Activated CD4-positive, alpha-beta T cell treated with anti-CD3 and anti-CD28 coated beads for 24 hours (primary cell): ENCODE measurements around the gene ZBTB39.
A peak's percentile ranks its signal among the peaks of the same experiment; 100 is the strongest.
"Not testable (repeated sequence)": the region's sequence is repeated elsewhere in the genome, so short reads cannot be mapped to it uniquely, and the experiment has no call there.

Experiments used
- DNase-seq, 2 donors: peaks; one replicate each; pipeline ENCODE4 v3.0.0-alpha.2; 2020; ENCODE audit warnings: low read depth in 2 of 2

The ZBTB39 gene

DNA sequence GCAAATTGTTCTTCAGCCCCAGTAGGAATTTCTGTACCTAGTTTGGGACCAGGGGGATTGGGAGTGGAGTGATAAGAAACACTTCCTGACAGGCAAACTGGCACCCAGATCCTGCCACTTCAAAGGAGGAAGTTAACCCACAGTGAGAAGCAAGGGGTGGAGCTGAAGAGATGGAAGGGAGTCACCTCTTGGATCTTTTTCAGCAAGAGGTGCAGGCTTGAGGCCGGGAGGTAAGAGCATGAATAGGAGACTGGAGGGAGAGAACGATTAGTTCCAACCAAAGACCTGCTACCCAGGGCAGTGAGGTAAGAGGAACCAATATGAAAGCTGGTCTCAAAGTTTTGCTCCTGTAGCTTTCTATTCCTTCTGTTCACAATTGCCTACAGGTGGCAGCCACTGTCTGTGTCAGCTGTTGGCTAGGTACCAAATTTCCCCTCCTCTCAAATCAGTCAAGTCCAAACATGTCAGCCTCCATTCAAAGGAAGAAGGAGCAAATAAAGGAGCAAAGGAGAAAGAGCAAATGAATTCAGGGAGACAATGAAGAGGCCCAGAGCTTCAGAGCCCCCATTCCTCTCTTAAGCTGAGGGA is 24.9 kb upstream of the ZBTB39 start:
- no peak for DNase-seq

DNA sequence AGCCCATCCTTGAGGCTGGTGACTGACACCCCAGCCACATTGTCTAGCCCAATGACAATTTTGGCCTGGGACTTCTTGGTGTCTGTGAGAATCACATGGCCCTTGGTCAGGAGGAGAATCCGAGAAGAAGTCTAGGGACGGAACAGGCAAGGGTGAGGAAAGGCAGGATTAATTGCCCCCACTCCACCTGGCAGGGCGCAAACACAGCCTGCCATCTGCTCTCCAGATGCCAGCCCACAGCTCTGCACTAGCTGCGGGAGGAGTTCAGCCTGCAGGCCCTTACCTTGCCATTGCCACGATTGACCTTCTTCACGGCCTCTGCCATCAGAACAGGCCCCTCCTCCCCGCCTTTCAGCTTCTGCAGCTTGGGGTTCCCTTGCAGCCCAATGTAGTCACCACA is 23.1 kb upstream of the ZBTB39 start:
- no peak for DNase-seq

DNA sequence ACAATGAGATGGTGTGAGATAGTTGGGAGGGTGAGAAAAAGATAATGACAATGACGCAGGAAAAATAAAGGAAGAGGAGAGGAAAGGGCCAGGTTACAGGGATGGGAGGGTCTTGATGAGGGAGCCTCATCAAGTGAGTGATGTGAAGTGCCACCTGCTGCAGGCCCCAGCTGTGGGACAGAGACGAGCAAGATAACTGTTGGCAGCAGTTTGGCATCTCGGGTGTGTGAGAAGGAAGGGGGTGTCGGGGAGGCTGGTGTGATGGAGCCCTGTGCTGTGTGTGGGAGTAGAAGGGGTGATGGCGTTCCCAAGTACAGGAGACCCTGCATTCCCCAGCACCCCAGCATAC is 21.4 kb upstream of the ZBTB39 start:
- no peak for DNase-seq

DNA sequence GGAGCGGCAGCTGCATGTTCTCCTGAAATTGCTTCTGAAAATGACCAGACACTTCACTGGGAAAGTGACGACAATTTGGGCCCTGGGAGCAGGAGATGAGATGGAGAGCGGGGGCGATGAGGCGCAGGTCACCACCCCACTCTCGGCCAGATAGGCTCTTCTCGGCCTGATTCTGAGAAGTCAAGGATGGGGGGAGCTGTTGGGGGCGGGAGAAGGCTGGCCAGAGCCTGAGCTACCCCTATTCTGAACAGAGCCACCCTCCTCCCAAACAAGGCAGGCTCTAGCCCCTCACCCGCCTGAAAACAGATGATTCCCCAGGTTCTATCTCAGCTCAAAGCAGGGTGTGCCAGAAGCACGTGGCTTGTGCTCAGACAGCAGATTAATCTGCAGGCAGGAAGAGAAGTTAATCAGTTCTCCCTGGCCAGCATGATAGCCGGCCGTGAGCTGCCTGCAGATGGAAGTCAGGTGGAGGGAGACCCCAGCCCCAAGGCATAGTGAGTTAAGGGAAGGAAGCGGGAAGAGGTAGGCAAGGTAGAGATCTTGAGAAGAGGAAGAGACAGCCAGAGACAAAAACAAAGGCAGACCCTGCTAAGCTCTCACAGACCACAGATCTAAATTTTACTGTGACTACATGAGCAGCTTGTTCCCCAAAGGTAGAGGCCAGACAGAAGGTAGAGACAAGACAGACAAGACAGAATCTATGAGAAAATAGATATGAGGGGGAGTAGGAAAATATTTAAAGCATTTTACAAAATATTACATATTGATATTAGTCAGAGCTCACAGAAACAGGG is 20.9 kb upstream of the ZBTB39 start:
- no peak for DNase-seq

DNA sequence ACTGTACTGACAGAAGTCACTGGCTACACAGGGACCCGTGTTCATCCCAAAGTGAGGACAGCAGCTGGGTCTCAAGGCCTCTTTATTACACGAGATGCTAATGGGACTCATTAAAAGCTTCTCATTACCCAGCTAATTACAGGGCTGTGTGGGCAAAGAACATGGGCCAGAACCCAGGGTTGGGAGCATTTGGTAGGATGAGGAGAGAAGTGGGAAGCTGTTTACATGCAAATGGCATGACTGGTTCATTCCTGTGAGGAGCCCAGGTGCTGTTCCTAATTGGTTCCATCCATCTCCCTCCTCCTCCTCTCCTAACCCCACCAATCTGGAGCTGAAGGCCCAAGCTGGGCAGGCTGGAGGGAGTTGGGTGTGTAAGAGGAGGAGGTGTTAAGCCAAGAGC is 18.9 kb upstream of the ZBTB39 start:
- no peak for DNase-seq

DNA sequence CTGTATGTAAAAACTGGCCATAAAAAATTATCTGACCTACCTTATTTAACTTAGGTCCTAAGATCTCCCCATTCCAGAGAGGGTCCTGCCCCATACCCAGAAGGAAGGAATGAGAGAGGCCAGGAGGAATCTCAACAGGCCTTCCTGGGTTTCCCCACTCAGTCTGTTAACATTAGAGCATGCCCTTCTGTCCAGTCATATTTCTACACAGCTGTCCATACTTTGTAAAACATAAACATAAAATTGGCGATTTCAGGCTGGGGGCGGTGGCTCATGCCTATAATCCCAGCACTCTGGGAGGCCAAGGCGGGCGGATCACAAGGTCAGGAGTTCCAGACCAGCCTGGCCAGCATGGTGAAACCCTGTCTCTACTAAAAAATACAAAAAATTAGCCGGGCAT is 16.0 kb upstream of the ZBTB39 start:
- DNase-seq = not testable (repeated sequence)

DNA sequence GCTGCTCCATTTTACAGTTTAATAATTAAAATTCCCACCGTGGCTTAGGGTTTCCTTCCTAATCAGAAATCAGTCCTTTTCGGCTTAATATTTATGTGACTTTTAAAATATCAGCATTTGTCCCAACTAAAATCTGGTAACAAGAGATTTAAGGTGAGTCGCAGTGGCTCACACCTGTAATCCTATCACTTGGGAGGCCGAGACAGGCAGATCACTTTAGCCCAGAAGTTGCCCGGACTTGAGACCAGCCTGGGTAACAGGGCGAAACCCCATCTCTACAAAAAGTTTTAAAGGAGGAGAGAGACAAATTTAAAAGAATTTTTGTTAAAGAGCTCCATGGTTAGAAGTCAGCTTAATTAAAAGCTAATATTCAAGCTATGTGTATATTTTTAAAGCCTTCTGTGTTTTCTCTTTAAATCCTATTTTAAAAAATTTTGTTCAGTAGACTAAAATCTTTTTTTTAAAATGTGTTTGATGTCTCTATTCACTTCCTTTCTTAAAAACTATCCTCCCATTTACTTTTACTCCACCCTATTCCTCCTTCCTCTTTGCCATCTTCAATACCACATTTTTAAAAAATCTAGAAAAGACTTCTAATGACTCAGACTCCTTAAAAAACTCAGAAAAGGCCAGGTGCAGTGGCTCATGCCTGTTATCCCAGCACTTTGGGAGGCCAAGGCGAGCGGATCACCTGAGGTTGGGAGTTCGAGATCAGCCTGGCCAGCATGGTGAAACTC is 13.8 kb upstream of the ZBTB39 start:
- DNase-seq = no peak

DNA sequence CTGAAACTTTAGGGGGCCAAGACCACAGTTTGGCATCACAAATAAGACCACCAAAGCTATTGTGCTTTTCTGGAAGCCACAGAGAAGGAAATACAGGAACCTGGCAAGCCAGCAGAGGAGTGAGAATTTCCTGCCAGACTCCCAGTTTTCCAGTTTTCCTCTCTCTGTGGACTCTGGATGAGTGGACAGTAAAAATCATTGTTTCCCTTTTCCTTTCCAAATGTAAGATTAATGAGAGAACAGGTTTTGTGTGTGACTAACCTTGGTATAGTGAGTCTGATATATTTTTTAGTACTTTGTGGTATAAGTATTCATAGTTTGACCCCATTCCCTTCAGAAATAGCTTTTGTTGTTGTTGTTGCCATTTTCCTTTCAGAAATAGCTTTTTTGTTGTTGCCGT is 12.6 kb upstream of the ZBTB39 start:
- no peak for DNase-seq

DNA sequence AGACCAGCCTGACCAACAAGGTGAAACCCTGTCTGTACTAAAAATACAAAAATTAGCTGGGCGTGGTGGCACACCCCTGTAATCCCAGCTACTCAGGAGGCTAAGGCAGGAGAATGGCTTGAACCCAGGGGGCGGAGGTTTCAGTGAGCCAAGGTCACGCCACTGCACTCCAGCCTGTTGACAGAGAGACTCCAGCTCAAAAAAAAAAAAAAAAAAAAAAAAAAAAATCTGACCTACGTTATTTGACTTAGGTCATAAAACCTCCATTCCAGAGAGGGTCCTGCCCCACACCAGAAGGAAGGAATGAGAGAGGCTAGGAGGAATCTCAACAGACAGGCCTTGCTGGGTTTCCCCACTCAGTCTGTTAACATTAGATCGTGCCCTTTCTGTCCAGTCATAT is 12.0 kb upstream of the ZBTB39 start:
- DNase-seq = not testable (repeated sequence)

DNA sequence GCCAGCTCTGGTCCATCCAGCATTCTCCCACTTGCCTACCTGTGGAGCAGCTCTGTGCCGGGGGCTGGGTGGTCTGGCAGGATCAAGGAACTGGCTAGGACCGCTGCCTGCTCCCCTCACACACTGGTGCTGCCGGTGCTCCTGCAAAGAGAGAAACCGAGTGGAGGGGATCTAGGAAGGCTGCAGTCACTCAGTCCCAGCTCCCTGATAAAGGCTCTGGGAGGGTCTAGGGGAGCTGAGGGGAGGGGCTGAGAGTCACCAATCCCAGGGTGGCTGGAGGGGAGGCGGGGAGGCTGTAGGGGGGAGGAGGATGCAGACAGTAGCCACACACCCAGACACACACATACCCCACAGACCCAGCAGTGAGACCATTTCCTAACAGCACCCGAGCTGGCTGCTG is 10.0 kb upstream of the ZBTB39 start, which contains the start of gene TAC3:
TAC3 (minus strand) TSS at position 182 of the 400 bp plus-strand sequence. CDS start 732 bp downstream, outside the sequence.
- DNase-seq = no peak

DNA sequence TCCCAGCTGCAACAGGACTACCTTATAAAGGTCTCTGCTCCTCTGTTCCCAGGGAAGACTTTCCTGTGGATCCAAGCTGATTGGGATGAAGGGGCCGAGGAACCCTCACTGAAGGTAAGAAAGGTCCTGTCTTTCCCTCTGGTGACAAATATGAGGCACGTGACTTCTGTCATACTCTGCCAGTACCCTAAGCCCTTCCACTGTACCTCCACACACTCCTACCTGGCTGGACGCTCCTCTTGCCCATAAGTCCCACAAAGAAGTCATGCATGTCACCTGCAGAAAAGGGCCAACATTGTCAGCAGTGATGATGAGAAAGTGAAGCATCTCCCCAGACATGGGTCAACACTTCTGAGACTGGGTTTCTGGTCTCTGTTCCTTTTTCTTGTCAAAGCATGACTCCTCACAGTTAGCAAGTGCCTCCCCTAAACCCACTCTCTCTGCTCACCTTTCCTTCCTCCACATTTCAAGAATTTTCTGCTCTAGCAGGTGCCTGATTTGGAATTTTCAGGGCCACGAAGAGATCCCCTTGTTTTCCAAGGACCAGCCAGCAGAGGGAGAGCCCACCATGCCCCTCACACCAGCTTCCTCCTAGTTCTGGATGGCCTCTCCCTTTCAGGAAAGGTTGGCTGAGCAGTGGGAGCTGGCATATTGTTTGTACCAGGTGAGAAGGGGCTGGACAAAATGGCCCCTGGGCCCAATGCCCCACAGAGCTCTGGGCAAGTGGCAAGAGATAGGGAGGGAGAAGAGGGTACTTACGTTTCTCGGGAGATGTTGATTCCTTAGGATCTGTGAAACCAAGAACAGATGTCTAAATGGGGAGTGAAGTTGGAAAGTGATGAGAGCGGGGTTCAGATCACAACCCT is 6.5 kb upstream of the ZBTB39 start:
- DNase-seq = no peak

DNA sequence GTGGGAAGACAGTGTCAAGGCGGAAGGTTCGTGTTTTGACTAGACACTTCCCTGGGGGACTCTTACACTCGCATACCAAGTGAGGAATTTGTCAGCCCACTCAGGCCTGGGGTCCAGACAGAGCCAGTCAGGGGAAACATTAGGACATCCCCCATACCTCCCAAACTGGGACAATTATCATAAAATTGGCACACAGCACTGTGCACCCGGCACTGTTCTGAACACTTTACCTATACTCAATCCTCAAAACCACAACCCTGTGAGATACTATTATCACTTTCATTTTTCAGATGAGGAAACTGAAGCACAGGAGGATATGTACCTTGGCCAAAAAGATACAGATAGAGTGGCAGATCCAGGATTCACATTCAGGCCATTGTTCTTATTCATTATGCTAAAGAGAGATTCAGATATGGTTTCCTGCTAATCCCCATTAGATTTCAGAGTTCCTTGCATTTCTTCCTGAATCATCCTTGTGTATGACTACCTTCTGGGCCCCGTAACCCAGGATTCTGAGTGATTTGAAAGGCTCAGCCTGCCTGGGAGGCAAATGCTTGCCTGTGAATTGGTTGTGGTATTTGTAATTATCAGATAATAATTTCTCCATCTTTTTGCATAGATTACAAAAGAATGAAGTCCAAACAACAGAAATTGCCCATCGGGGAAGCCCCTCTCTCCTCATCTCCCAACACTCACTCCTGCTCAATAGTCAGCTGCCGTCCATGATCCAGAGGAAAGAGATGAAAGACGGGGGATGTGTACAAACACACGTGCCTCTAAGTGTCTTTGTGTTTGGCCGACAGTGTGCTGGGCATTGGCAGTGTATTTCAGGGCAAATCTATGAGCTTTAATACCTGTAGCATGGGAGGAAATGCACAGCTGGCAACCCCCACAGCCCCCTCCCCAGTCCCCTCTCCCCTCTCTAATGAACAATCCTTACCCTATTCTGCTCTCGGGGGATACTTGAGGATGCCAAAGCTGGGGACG is 5.4 kb upstream of the ZBTB39 start:
- no peak for DNase-seq

DNA sequence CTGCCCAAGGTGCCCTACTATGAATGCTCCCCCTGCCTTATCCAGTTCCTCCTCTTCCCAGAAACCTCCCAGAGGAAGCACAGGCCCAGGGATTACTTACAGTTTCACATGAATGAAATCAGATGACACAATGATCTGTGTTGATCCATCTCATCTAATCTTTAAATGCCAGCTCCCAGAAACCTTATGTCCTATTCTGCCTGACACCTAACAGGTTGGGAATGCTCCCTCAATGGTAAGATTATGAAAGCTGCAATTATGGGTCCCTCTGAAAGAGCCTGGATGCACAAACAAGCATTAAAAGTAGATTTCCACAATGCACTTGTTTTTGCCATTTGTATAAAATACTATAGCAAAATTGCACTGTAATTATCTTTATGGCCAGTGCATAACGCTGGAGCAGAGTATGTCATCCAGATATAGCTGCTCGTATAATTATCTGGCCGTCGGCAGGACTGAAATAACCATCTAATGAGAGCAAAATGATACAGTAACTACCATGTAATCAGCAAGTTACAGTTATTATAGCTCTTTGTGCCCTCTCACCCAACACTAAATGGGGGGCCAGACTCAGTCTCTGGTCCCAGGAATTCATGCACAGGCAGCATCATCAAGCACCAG is 4.4 kb upstream of the ZBTB39 start:
- no peak for DNase-seq

DNA sequence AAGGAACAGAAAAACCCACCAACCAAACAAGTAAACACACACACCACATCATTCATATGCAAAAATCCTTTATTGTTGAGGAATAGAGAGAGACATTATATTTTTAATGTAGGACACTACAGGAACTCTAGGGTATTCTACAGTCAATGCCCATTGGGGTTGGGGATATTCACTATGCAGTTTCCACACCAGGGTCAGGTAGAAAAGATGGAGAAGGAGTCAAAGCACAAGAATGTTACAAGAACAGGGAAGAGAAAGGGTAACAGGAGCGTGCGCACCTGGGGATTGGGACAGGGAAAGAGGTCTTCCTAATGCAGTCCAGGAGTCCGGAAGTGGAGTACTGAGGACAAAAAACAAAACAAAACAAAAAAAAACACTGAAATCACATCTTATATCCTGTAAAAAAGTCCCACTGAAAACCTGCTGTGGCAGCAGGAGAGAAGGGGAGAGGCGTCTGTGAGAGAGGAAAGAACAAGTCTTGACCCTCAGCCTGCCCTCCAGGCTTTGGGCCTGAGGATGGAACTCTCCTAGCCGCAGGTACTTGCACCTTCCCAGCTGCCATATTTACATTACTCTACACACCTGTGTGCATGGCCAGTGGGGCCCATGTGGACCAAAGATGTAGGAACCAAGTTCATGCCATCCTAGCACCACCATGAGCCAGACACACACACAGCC is 3.7 kb upstream of the ZBTB39 start:
- no peak for DNase-seq

DNA sequence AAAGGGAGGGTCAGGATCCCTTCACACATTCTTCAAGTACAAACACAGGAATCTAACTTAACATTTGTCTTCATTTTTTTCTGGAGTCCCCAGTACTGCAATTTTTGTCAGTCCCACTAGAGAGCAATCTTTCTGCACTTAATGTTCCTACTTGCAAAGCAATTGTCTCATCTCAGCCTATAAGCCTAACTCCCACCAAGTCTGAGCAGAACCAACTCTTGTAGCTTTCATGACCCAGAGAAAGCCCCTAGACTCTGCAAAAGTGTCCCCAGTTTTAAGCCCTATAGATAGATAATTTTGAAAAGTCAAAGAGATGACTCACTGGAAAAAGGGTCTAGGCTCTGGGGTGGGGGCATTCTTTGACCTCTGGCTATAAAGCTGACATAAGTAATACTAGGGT is 1.8 kb upstream of the ZBTB39 start:
- DNase-seq = no peak

DNA sequence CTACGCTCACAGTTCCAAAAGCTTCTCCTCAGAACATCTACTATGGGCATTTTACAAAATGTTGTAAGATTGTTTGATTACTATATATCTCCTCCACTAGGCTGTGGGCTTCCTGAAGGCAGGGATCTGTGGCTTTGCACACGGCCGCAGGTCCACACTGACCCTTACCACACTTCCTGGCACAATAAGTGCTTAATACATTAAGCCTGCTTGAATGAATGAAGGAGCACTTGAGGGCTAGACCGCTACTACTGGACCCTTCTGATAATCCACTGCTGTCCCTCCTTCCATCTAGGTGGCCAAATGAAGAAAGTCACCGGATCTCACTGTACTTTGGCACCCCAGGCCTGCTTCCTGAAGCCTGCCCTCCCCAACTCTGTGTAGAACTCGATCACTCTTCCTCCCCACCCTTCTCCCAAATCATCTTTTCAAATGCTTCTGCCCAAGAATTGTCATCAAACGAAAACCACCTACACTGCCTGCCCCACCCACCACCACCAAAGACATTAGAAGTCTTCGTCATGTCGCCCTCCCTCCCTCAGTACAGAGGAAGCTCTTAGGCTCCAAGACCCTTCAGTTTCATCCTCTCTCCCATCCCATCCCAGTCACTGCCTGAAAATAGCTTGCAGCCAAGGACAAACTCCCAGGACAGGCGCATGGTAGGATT is 596 bp upstream of the ZBTB39 start:
- DNase-seq = no peak

DNA sequence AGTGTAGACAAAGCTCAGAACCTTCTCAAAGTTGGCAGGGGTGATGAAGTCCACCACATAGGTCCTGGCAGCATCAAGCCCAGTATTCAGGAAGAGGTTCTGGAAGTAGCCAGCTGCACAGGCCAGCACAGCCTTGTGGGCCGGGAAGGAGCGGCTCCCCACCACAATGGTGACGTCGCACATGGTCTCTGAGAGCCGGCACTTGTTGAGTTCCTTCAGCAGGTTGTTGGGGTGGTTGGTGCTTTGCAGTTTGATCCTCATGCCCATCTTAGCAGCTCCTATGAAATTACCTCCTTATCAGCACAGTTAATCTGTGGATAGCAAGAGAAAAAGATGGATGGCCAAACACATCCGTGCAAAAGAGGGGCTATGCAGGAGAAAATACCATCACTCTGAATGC is 1.7 kb downstream of the ZBTB39 start:
- no peak for DNase-seq

DNA sequence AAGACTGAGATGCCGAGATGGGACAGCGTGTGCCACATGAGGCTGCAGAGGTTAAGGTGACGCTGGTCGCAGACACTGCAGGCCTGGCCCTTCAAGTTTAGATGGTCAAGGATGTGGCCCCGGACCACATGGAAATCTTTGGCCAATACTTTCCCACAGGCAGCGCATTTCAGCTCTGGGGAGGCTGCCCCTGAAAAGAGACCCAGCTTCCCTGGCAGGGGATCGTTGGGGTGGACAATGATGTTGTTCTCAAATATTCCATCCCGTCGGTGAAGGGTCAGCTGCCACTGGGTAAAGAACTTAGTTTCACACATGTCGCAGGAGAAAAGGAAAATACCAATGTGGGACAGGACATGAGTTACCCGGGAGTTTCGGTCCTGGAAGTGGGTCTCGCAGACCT is 3.0 kb downstream of the ZBTB39 start:
- DNase-seq = no peak

DNA sequence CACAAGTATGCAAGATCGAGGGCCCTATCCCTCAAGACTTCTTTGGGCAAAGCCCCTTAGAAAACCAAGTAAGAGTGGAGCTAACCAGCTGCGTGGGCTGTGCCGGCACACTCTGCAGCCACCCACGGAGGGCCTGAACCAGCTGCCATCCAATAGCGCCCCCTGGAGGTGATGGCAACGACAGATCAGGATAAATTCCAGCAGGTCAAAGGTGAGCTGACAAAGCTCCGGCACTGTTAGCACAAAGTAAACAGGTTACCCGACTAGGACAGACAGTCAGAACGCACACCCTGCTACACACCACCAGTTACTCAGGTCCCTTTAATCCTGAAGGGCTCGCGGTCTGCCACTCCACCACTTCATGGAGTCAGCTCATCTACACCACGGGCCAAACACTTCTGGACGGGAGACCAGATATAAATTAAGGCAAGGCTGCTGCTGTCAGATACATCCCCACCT is 4.9 kb downstream of the ZBTB39 start:
- DNase-seq = peak; percentile 62 to 67
